Liver (tissue), 9 donors: ENCODE data around the gene TMEM17. TPM values are rescaled to one million over a fixed set of nuclear protein-coding genes. Genes with fewer than 3 reads are reported as not detected.
A peak's percentile ranks its signal among the peaks of the same experiment; 100 is the strongest.

ENCODE experiments used
- DNase-seq: peaks from one replicate; pipeline ENCODE4 v3.0.0-alpha.2; 2017; ENCODE audit warnings: low spot score
- H3K27ac ChIP-seq, 2 donors: one replicate each; pipeline ENCODE4 v1.7.0; 2013; ENCODE audit warnings: inconsistent platforms in 2 of 2, low read length in 2 of 2, control low read depth in 1 of 2, low read depth in 1 of 2, mild to moderate bottlenecking in 1 of 2
- H3K27me3 ChIP-seq, 4 donors: one replicate each; pipeline versions ENCODE4 v1.6.1 to v1.7.0; 2013; ENCODE audit warnings: low read length in 3 of 4, inconsistent platforms in 1 of 4, mild to moderate bottlenecking in 1 of 4, moderate library complexity in 1 of 4; ENCODE audit not compliant: control insufficient read depth in 4 of 4, insufficient read depth in 4 of 4
- H3K36me3 ChIP-seq, 4 donors: one replicate each; pipeline versions ENCODE4 v1.6.1 to v1.7.0; 2013; ENCODE audit warnings: low read length in 3 of 4, mild to moderate bottlenecking in 3 of 4, low read depth in 1 of 4, moderate library complexity in 1 of 4; ENCODE audit not compliant: control insufficient read depth in 4 of 4, insufficient read depth in 3 of 4
- H3K4me1 ChIP-seq, 4 donors: one replicate each; pipeline versions ENCODE4 v1.6.1 to v1.7.0; 2013; ENCODE audit warnings: low read length in 3 of 4, mild to moderate bottlenecking in 3 of 4, moderate library complexity in 1 of 4; ENCODE audit not compliant: control insufficient read depth in 4 of 4, insufficient read depth in 4 of 4
- H3K4me3 ChIP-seq, 3 donors: one replicate each; pipeline versions ENCODE4 v1.6.1 to v1.7.0; 2013; ENCODE audit warnings: low read length in 3 of 3, control low read depth in 1 of 3, low read depth in 1 of 3, mild to moderate bottlenecking in 1 of 3
- H3K9ac ChIP-seq, 2 donors: one replicate each; pipeline ENCODE4 v1.7.0; 2013; ENCODE audit warnings: low read length in 2 of 2, mild to moderate bottlenecking in 2 of 2, moderate library complexity in 2 of 2, control low read depth in 1 of 2, low read depth in 1 of 2
- H3K9me3 ChIP-seq, 4 donors: one replicate each; pipeline versions ENCODE4 v1.6.1 to v1.7.0; 2013; ENCODE audit warnings: low read length in 3 of 4; ENCODE audit not compliant: control insufficient read depth in 4 of 4
- ATF3 ChIP-seq: IDR thresholded peaks from 2 replicates; pipeline ENCODE4 v1.6.1; 2016; ENCODE audit warnings: antibody characterized with exemption
- EGR1 ChIP-seq, 2 donors: IDR thresholded peaks; 2 replicates each; pipeline ENCODE4 v1.6.1; 2016 to 2018; ENCODE audit warnings: antibody characterized with exemption in 2 of 2, low read depth in 2 of 2
- FOXA1 ChIP-seq: IDR thresholded peaks from 2 replicates; pipeline ENCODE4 v1.6.1; 2016; ENCODE audit warnings: antibody characterized with exemption
- FOXA2 ChIP-seq: IDR thresholded peaks from 2 replicates; pipeline ENCODE4 v1.6.1; 2016; ENCODE audit warnings: antibody characterized with exemption
- GABPA ChIP-seq, 2 donors: IDR thresholded peaks in 1 of 2; conservative IDR thresholded peaks in 1 of 2; 2 replicates each; pipeline ENCODE4 v1.6.1; 2016; ENCODE audit warnings: antibody characterized with exemption in 2 of 2, mild to moderate bottlenecking in 1 of 2, moderate library complexity in 1 of 2
- HNF4A ChIP-seq, 2 donors: conservative IDR thresholded peaks; 2 replicates each; pipeline ENCODE4 v1.6.1; 2016; ENCODE audit warnings: antibody characterized with exemption in 2 of 2, mild to moderate bottlenecking in 2 of 2
- HNF4G ChIP-seq: IDR thresholded peaks from 2 replicates; pipeline ENCODE4 v1.6.1; 2016; ENCODE audit warnings: antibody characterized with exemption
- JUND ChIP-seq, 2 donors: IDR thresholded peaks; 2 replicates each; pipeline ENCODE4 v1.6.1; 2016; ENCODE audit warnings: antibody characterized with exemption in 2 of 2
- MAX ChIP-seq: IDR thresholded peaks from 2 replicates; pipeline ENCODE4 v1.6.1; 2016; ENCODE audit warnings: antibody characterized with exemption
- NR2F2 ChIP-seq: IDR thresholded peaks from 2 replicates; pipeline ENCODE4 v1.6.1; 2016; ENCODE audit warnings: antibody characterized with exemption
- RAD21 ChIP-seq, 2 donors: IDR thresholded peaks; 2 replicates each; pipeline ENCODE4 v1.6.1; 2016; ENCODE audit warnings: antibody characterized with exemption in 2 of 2, mild to moderate bottlenecking in 2 of 2
- REST ChIP-seq: IDR thresholded peaks from 2 replicates; pipeline ENCODE4 v1.6.1; 2016; ENCODE audit warnings: antibody characterized with exemption, mild to moderate bottlenecking
- RXRA ChIP-seq, 2 donors: IDR thresholded peaks; 2 replicates each; pipeline ENCODE4 v1.6.1; 2017 to 2018; ENCODE audit warnings: antibody characterized with exemption in 2 of 2, mild to moderate bottlenecking in 1 of 2
- SP1 ChIP-seq: IDR thresholded peaks from 2 replicates; pipeline ENCODE4 v1.6.1; 2018; ENCODE audit warnings: antibody characterized with exemption, mild to moderate bottlenecking
- TAF1 ChIP-seq: conservative IDR thresholded peaks from 2 replicates; pipeline ENCODE4 v1.6.1; 2016; ENCODE audit warnings: antibody characterized with exemption, mild to moderate bottlenecking
- YY1 ChIP-seq: IDR thresholded peaks from 2 replicates; pipeline ENCODE4 v1.6.1; 2016; ENCODE audit warnings: antibody characterized with exemption, mild to moderate bottlenecking
- ZBTB33 ChIP-seq: IDR thresholded peaks from 2 replicates; pipeline ENCODE4 v1.6.1; 2016; ENCODE audit warnings: antibody characterized with exemption
- WGBS: extraction: QIAGEN DNeasy Blood & Tissue Kit; methylation state at CpG from one replicate; pipeline ENCODE4 v1.1.7; 2013; 5-methylcytosine and 5-hydroxymethylcytosine counted together
- polyA plus RNA-seq, 2 donors: library from polyadenylated mRNA; stranded (reverse) in 1 of 2; unstranded in 1 of 2; fragments of 200-250 nt in 1 of 2; fragments of >200 nt in 1 of 2; fragmentation: Nextera tagmentation in 1 of 2; extraction: Ambion mirVana in 1 of 2; gene quantifications; one replicate each; pipeline versions ENCODE4 v1.2.1 to v1.2.3, GENCODE V29; 2013 to 2015
- total RNA-seq, 2 donors: library from RNA; depleted of rRNA; stranded (reverse); fragments of >200 nt; gene quantifications; one replicate each; pipeline ENCODE4 v1.2.3, GENCODE V29; 2014
- TF ChIP-seq, protein P1 (sequence below): fragments of 150-350 bp; IDR thresholded peaks from 2 replicates; pipeline ENCODE4 v1.5.1; 2017; ENCODE audit warnings: improper control_type of control experiment, low read depth, low read length; ENCODE audit not compliant: missing input control
- donor health status: healthy.
- donor health status: healthy.
- donor health status: healthy.
- donor health status: healthy.
- donor health status: healthy.

The TMEM17 gene
- total RNA-seq, result 1 to 10 TPM in 1 of 2 donors, under 1 TPM in 1; 0.70 to 1.9 TPM
- 1 to 10 TPM in 1 of 2 donors, under 1 TPM in 1; 0.73 to 1.8 TPM for polyA plus RNA-seq

GRCh38 chr2:62505750-62506420, at the start of gene TMEM17:
TSS of gene TMEM17 (minus strand) at chr2:62506195. CDS start at chr2:62506129, 66 bp downstream.
- under 1% methylated on average over 68 of the region's 68 CpGs for WGBS
- H3K9me3 ChIP-seq, result no peaks in the 10 kb centered on the region
- peaks cover 4 to 21% (median 4%) of the 10 kb centered on the region in 4 donors for H3K4me1 ChIP-seq
- peak; percentile 90 for DNase-seq
- H3K36me3 ChIP-seq, result no peaks in the 10 kb centered on the region
- TF ChIP-seq ATF3 (peak; percentile 64), ZBTB33 (no peak), YY1 (peak; percentile 100), HNF4G (peak; percentile 96), FOXA2 (no peak), RXRA (IDR thresholded peaks at IDR 0.05) (peak; percentile 94 to 95), HNF4A (conservative IDR thresholded peaks at IDR 0.05) (peak; percentile 95 to 97), EGR1 (IDR thresholded peaks at IDR 0.05; ENCODE audit: low read depth in 2 of 2) (peak; percentile 25 to 60), TAF1 (peak; percentile 41), RAD21 (IDR thresholded peaks at IDR 0.05) (peak; percentile 57 to 71), GABPA (IDR thresholded peaks at IDR 0.05 in 1 of 2, conservative IDR thresholded peaks at IDR 0.05 in 1 of 2) (peak in 1 of 2 donors; percentile 7), JUND (IDR thresholded peaks at IDR 0.05) (peak in 1 of 2 donors; percentile 28), SP1 (peak; percentile 97), REST (peak; percentile 88), NR2F2 (no peak), FOXA1 (no peak), MAX (peak; percentile 61)
- TF ChIP-seq, protein P1, sequence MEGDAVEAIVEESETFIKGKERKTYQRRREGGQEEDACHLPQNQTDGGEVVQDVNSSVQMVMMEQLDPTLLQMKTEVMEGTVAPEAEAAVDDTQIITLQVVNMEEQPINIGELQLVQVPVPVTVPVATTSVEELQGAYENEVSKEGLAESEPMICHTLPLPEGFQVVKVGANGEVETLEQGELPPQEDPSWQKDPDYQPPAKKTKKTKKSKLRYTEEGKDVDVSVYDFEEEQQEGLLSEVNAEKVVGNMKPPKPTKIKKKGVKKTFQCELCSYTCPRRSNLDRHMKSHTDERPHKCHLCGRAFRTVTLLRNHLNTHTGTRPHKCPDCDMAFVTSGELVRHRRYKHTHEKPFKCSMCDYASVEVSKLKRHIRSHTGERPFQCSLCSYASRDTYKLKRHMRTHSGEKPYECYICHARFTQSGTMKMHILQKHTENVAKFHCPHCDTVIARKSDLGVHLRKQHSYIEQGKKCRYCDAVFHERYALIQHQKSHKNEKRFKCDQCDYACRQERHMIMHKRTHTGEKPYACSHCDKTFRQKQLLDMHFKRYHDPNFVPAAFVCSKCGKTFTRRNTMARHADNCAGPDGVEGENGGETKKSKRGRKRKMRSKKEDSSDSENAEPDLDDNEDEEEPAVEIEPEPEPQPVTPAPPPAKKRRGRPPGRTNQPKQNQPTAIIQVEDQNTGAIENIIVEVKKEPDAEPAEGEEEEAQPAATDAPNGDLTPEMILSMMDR, result no peak
- H3K27ac ChIP-seq, result peak within 1 kb of the TSS; percentile 96 to 100
- H3K9ac ChIP-seq, result peak within 1 kb of the TSS; percentile 98 to 100
- no peaks in the 10 kb centered on the region for H3K27me3 ChIP-seq
- H3K4me3 ChIP-seq, result peak within 1 kb of the TSS; percentile 81 to 92 (median 87)
